Measurements from ENCODE around the gene CDC27.

Gene CDC27

DNA sequence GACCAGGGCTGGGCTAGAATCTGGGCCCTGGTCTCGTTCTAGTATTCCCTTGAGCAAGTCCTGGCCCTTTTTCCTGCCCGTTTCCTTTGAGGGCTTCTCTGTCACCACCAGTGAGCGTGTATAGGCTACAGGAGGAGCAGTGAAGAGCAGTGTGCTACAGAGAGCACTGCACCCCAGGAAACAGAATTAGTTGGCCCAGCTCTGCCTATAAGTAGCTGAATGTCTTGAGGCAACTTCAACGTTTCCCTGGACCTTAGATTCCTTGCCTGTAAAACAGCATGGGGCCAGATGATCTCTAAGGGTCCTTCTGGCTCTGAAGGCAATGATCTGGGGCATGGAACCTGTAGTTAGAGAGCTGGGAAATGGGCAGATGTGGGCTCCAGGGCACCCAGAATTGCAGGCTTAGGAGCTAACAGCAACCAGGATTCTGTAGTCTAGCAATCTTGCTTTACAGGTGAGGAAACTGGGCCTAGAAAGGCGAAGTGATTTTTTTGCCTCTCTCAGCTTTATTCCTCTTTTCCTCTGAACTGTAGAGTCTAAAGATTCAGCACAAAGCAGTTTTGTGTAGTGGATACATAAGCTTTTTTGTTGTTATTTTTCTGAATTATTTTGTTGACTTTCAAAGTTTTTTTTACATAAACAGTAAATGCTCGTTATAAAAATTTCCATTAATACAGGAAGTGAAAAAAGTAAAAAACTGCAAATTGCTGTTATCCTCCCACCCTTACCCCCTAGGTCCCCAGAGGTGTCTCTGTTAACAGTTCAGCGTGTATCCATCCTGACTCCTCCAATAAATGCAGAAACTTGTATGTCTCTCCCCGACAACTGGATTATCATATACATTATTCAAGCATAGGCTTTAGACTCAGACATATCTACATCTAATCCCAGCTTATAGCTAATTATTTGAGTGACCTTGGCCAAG lies 18.3 kb upstream of the CDC27 start:
- TF ChIP-seq POLR2A (IDR thresholded peaks at IDR 0.05; ENCODE audit: low read depth, low read length) = no peak
- TF ChIP-seq POLR2AphosphoS5 (IDR thresholded peaks at IDR 0.05; ENCODE audit: low read depth, low read length) = no peak
- no peak for TF ChIP-seq TAF1 (IDR thresholded peaks at IDR 0.05; ENCODE audit: borderline replicate concordance, low read depth, low read length)
- no peak for FAIRE-seq

DNA sequence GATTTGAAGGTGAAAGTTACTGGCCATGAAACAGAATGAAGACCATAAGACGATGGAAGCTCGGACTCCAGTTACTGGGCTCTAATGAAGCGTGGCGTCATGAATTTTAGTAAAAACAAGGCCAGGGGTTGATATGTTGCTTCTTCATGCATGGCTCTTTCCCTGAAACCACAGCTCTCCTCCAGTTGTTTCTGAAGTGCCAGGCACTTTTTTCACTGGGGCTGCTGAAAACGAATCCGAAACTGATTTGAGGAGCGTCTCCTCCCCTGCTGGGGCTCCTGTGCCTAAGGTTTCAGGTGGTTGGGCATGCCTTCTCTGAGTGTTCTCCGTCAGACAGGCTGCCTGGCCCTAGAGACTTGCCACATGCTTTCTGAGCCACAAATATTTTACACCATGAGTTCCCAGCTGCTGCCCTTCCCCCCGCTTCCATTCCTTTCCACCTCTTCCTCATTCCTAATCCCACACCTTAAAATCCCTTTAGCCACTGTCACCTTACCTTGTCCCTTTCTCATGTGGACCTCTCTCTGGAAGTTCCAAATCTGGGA lies 16.4 kb upstream of the CDC27 start:
- DNase-seq (ENCODE audit: insufficient read length) (no peak), FAIRE-seq (peak; percentile 87)
- TF ChIP-seq TAF1 (IDR thresholded peaks at IDR 0.05; ENCODE audit: borderline replicate concordance, low read depth, low read length) (no peak), POLR2AphosphoS5 (IDR thresholded peaks at IDR 0.05; ENCODE audit: low read depth, low read length) (no peak; the same call in 1 of the 2 replicates), POLR2A (IDR thresholded peaks at IDR 0.05; ENCODE audit: low read depth, low read length) (no peak)

More for the DNA sequence above, 18.3 kb upstream of the CDC27 start:
- DNase-seq (ENCODE audit: insufficient read length) = no peak

DNA sequence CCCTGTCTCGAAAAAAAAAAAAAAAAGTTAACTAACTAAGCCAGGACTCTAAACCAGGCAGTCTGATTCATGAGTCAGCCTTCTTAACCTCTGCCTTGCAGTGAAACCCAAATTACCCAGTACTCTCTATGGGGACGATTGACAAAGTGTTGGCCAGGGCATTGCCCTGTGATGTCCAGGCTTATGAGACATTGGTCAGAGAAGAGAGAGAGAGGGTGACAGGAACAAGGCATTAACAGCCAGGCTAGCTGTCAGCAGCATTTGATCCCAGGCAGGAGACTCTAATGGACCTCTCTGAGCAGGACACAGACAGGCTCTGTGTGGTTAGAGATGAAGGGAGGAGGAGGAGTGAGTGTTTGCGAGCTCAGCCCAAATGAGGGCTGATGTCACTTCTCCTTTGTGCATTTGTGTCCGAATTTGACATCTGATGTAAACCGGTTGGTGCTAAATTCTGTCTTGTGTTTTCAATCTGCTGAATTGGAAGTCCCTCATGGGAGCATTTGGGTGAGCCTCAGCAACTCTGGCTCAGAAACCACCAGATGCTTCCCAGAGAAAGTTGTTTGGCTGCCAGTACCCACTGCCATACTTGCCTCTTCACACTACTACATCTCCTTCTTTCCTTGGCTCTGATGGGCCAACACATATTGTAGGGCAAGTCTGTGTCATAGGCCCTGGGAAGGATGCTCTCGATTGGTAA lies 15.8 kb upstream of the CDC27 start:
- TF ChIP-seq TAF1 (IDR thresholded peaks at IDR 0.05; ENCODE audit: borderline replicate concordance, low read depth, low read length) (no peak), POLR2A (IDR thresholded peaks at IDR 0.05; ENCODE audit: low read depth, low read length) (0 out of 2 replicates have a peak, but pooled peaks have one; percentile 26), POLR2AphosphoS5 (IDR thresholded peaks at IDR 0.05; ENCODE audit: low read depth, low read length) (peak; percentile 40; the same call in 1 of the 2 replicates)
- DNase-seq (ENCODE audit: insufficient read length) (no peak), FAIRE-seq (peak; percentile 5)

DNA sequence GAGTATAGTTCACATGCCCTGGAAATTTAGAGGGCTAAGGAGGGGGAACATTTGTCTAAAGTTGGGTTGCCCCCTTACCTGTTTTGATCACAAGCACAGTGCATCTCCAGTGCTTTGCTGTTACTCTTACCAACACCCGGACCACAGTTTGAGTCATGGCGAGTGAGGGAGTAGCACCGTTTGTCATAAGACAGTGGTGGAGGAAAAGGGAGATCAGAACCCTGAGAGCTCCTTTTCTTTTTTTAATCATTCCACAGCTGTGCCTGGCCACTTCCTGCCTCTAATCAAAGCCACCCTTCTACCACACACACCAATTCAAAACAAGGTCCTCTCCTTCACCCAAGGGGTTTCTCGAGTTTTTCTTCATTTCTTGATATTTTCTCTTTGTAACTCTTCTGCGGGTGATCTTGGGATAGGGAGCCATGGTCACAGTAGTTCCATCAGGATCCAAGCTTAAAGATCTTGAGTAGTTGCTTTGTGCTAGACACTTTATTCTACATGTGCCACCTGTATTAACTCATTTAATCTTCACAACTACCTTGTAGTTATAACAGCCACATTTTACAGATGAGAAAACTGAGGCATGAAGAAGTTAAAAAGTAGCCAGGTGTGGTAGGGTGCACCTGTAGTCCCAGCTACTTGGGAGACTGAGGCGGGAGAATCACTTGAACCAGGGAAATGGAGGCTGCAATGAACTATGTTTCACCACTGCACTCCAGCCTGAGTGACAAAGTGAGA lies 15.1 kb upstream of the CDC27 start:
- TF ChIP-seq POLR2A (IDR thresholded peaks at IDR 0.05; ENCODE audit: low read depth, low read length) = no peak
- no peak for TF ChIP-seq TAF1 (IDR thresholded peaks at IDR 0.05; ENCODE audit: borderline replicate concordance, low read depth, low read length)
- TF ChIP-seq POLR2AphosphoS5 (IDR thresholded peaks at IDR 0.05; ENCODE audit: low read depth, low read length) = no peak
- DNase-seq (ENCODE audit: insufficient read length) (no peak), FAIRE-seq (peak; percentile 86)

DNA sequence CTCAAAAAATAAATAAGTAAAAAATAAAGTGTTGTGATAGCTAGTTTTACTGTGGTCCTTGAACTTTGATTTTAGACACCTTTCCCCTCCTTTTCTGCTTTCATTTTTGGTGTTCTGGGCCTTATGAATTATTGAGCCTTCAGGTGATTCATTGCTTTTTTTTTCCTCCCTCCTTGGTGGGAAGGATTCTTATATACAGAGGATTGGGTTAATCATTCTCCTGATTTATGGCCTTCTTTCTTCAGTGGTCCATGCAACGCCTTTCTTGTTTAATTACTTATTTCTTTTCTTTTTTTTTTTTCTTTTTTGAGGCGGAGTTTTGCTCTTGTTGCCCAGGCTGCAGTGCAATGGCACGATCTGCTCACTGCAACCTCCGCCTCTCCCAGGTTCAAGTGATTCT lies 12.1 kb upstream of the CDC27 start:
- DNase-seq (ENCODE audit: insufficient read length) (no peak), FAIRE-seq (no peak)
- TF ChIP-seq POLR2AphosphoS5 (IDR thresholded peaks at IDR 0.05; ENCODE audit: low read depth, low read length) = no peak

DNA sequence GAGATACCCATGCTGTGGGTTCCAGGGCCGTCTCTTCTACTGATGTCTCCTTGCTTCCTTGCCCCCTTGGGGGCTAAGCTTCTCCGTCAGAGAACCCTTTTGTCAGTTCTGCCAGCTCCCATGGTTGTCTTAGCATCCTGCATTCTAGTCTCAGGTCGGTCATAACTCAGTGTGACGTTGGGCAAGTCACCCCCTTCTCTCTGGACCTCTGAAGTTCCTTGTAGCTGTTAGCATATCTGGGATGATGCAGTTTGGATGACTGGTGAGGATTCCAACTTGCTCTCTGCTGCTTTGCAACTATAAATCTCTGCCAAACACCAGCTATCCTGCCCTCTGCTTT lies 11.2 kb upstream of the CDC27 start:
- no peak for TF ChIP-seq POLR2AphosphoS5 (IDR thresholded peaks at IDR 0.05; ENCODE audit: low read depth, low read length)
- TF ChIP-seq POLR2A (IDR thresholded peaks at IDR 0.05; ENCODE audit: low read depth, low read length) = no peak
- TF ChIP-seq TAF1 (IDR thresholded peaks at IDR 0.05; ENCODE audit: borderline replicate concordance, low read depth, low read length) = no peak
- no peak for DNase-seq (ENCODE audit: insufficient read length)
- no peak for FAIRE-seq

DNA sequence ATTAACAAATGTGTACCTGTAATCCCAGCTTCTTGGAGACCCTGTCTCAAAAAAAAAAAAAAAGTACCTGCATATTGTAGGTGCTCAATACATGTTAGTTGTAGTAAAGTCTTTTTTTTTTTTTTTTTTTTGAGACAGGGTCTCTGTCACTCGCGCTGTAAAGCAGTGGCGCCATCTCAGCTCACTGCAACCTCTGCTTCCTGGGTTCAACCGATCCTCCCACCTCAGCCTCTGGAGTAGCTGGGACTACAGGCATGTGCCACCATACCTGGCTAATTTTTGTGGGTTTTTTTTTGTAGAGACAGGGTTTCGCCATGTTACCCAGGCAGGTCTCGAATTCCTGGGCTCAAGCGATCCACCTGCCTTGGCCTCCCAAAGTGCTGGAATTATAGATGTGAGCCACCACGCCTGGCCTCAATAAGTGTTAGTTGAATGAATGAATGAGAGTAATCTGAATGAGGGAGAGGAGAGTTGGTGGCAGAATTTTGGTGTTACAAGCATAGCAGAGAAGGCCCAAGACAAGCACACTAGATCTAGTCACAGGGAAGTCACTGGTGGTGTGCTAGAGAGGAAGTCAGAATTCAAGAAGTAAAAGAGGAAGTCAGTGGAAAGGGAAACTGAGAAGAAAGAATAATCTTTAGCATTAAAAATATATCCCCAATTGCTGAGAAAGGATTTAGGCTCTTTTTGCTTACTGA lies 10.7 kb upstream of the CDC27 start:
- no peak for TF ChIP-seq POLR2A (IDR thresholded peaks at IDR 0.05; ENCODE audit: low read depth, low read length)
- TF ChIP-seq POLR2AphosphoS5 (IDR thresholded peaks at IDR 0.05; ENCODE audit: low read depth, low read length) = no peak
- TF ChIP-seq TAF1 (IDR thresholded peaks at IDR 0.05; ENCODE audit: borderline replicate concordance, low read depth, low read length) = no peak
- peak; percentile 78 for FAIRE-seq
- no peak for DNase-seq (ENCODE audit: insufficient read length)

DNA sequence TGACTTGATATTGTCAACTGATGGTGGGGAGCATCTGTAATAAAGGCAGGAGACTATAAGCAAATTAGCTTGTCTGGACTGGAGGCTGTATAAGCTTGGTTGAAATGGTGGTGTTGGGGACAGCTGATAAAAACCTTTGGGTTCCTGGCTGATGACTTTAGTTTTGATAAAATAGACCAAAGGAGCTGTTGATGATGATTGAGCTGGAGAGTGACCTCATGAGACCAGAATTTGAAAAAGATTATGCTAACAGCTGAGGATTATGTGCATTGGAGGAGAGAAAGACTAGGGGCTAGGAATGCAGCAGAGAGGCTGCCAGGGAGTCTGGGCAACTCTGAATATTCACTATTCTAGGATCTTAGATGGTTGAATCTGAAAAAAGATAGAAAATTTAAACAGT lies 8.7 kb upstream of the CDC27 start:
- TF ChIP-seq POLR2AphosphoS5 (IDR thresholded peaks at IDR 0.05; ENCODE audit: low read depth, low read length) (no peak), TAF1 (IDR thresholded peaks at IDR 0.05; ENCODE audit: borderline replicate concordance, low read depth, low read length) (no peak), POLR2A (IDR thresholded peaks at IDR 0.05; ENCODE audit: low read depth, low read length) (no peak)
- FAIRE-seq = no peak
- DNase-seq (ENCODE audit: insufficient read length) = no peak

DNA sequence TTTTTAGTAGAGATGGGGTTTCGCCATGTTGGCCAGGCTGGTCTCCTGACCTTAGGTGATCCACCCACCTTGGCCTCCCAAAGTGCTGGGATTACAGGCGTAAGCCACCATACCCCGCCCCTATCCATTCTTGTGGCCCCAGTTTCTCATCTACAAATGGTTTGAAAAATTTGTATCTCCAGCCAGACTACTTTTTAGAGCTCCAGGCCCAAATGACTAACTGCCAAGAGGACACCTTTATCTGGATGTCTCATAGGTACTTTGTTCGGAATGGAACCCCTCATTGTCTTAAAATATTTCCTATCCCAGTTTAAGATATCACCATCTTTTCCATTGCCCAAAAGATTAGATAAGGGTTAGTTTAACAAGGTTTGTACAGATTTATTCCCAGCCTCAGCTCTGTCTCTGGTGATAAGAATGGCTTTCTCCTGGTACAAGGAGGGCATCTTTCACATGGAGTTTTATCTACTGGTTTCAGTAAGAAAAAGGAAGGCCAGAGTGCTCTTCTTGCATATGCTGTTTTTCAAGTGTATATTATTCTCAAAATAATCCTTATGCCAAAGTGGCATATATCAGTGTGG lies 4.9 kb upstream of the CDC27 start:
- DNase-seq (ENCODE audit: insufficient read length) = no peak
- no peak for TF ChIP-seq TAF1 (IDR thresholded peaks at IDR 0.05; ENCODE audit: borderline replicate concordance, low read depth, low read length)
- TF ChIP-seq POLR2AphosphoS5 (IDR thresholded peaks at IDR 0.05; ENCODE audit: low read depth, low read length) = no peak
- no peak for TF ChIP-seq POLR2A (IDR thresholded peaks at IDR 0.05; ENCODE audit: low read depth, low read length)
- no peak for FAIRE-seq

DNA sequence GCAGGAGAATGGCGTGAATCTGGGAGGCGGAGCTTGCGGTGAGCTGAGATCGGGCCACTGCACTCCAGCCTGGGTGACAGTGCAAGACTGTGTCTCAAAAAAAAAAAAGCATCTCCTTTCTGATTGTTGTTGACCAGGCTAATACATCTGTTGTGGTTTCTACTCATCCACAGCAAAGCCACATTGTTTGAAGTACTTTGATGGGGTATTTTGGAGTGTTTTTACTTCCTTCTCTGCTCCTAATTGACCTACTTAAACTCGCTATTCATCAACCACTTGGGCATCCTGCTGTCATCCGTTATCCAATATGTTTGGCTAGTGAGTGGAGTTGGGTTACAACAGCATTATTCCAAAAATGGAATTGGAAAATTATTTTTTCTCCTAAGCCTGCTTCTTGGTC lies 3.5 kb upstream of the CDC27 start:
- DNase-seq (ENCODE audit: insufficient read length) = no peak
- FAIRE-seq = no peak
- TF ChIP-seq TAF1 (IDR thresholded peaks at IDR 0.05; ENCODE audit: borderline replicate concordance, low read depth, low read length) (no peak), POLR2AphosphoS5 (IDR thresholded peaks at IDR 0.05; ENCODE audit: low read depth, low read length) (no peak)

All from GM12892 (cell line).